GF-D8 (cell line): Measurements from ENCODE around the gene IGFALS.
"Not testable (repeated sequence)": the region's sequence is repeated elsewhere in the genome, so short reads cannot be mapped to it uniquely, and the experiment has no call there.

Experiments used
- DNase-seq: peaks from one replicate; lab custom pipeline; 2025; lab: John Stamatoyannopoulos, UW

Gene IGFALS

DNA sequence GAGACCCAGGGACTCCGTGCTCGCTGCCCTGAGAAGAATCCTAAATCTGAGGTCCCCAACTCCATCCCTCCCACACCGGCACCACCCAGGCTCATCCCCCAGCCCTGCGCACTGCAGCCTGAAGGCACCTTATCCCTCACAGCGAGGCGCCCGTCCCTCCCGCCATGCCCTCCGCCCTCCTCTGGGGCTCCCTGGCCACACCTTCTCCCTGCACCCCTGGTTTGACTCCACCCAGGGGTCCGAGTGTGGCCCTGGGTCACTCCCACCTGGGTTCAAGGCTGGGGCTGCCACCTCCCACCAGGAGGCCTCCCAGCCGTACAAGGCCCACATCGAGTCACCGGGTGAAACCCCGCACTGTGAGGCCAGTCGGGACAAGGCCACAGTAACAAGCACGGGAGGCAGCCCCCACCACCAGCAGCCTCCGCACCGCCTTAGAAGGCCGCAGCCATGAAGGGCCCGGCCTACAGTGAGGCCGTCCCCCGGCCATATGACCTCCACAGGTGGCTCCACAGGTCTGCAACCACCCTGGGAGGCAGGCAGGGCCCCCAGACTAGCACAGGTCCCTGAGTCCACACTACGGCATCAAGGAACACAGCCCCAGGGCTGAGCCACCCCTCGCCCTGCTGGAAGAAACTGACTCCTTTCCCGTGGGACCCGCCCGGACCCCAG is 24.8 kb upstream of the IGFALS start:
- DNase-seq: no peak

DNA sequence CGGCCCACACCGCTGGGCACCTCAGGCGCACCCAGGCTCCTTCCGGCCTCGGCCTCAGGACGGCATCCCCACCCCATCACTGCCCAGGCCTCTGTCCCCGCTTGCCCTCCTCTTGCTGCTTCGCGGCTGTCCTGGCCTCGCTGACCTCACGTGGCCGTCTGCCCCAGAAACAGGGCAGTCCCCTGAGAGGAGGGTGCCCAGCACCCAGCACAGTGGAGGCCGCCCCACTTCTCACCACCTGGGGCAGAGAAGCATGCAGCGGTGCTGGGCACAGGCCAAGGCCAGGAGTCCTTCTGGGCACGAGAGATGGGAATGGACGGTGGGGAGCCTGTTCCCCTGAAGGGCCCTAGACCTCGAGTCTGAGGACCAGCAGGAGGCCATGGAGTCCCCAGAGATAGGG is 24.2 kb upstream of the IGFALS start:
- no peak for DNase-seq

DNA sequence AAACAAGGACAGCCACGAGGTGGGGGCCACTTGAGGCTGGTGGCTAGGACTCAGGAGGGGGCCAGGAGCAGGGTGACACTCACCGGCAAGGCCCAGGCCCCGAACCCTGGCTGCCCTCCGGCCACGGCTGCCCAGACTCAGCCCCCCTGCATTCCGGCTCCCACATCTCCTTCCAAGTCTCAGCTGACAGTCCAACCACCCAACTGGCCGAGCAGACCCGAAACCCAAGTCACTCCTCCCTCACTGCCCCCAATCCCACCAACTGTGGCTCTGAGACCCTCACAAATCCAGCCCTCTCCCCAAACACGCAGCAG is 23.7 kb upstream of the IGFALS start:
- DNase-seq: no peak

DNA sequence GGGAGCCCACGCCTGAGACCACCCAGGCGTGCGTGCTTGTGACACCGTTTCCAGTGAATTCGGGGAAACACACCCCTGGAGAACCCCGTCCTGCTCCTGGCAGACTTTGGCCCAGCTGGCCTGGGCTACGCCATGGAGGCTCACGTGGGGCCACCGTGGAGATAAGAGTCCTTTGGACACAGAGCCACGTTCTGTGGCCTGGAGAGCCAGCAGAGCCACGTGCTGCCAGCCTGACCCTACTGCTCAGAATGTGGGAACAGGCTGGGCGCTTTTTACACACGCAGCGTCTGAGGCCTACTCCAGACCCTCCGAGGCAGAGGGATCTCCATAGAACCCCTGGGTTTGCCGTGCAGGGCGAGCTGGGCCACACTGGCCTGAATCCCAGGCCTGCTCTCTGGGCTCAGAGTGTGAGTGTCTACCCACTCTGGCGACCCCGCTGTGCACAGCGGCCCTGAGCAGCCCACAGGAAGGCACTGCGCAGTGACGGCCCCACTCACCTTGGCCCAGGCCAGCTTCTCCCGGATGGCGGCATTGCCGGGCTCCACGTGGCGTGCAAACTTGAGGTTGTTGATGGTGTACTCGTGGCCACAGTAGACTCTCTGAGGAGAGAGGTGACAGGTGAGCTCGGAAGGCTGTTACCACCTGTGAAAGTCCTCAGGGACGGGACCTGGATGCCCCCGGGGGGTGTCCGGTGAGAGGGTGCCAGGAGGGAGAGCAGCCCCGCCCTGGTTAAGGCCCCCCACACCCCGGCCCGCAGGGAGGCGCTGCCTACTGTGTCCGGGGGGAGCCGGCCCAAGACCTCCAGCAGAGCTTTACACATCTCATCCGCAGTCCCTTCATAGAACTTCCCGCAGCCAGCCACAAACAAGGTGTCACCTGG is 23.1 kb upstream of the IGFALS start:
- no peak for DNase-seq

DNA sequence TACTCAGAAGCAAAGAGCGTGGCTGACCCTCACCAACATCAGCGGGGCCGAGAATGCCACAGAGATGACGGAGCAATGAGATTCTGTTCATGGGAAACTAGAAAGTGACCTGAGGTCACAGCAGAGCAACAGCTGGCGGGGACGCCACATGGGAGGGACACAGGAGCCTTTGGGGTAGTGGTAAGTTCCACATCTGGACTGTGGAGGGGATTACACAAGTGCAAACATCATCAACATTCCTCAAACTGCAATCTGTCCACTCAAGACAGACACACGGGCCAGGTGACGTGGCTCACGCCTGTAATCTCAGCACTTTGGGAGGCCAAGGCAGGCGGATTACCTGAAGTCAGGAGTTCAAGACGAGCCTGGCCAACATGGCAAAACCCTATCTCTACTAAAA is 22.0 kb upstream of the IGFALS start:
- no peak for DNase-seq

DNA sequence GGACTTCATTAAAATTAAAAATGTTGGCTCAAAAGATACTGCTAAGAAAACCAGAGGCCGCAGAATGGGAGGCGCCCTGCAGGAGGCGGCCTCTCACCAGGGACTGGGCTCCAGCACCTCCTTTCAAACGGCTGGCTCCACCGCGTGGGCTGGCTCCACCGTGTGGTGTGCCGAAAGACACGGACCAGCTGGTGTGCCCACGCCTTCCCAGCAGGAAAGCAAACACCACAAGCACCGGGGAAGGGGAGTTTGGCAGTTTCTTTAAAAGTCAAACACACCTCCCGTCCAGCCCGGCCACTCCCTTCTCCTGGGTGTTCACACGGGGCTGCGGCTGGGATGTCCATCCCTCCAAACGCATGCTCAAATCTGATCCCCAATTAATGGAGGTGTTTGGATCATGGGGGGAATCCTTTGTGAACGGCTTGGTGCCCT is 19.2 kb upstream of the IGFALS start:
- DNase-seq: no peak

DNA sequence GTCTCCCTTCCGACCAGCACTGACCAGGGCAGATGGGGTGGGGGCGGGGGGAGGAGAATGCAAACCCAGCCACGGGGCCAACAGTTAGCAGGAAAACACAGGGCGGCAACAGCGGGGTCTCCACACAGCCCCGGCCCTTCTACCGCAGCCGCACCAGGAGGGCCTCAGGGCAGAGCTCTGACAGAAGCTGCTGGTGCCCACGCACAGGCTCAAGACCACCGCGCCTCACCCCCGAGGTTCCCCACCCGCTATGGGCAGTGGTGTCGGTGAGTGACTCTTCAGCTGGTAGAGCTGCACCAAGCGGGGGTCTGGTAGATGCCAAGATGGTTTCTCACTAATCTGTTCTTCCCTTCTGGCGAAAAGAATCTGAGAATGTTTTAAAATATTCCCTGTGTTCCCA is 17.0 kb upstream of the IGFALS start:
- no peak for DNase-seq

DNA sequence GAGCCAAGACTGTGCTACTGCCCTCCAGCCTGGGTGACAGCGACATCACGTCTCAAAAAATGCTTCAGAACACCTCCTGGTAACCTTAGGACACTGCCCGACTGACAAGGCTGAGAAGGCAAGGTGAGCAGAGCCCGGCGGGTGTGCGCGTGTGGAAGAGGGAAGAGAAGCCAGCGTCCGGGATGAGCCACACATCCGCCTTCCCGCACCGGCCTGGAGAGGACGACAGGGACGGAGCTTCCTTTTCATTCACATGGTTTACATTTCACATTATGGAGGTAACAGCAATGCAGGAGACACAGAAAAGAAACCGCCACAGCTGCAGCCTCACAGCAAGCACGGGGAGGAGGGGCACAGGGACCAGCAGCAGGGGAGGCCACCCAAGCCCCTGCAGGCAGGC is 16.6 kb upstream of the IGFALS start:
- no peak for DNase-seq

DNA sequence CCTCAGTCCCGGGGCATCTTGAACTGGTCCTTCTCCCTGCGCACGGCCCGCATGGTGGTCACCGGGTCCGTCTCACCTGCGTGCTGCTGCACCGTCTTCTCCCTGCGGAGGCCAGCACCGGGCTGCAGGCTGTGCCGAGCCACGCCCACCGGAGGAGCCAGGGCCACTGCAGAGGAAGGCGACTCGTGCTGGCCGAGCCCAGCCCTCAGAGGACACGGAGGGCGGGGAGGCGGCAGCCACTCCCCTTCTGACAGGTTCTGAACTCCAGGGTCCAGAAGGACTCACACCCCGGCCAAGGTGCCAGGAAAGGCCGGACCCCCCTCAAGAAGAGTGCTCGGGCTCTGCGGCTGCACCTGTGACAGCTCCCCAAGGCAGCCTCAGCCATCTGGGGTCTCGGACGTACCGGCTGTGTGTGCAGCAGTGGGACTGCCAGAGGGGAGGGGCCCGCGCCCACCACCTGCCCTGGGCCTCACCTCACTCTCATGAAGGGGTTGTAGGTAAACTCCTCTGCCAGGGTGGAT is 15.8 kb upstream of the IGFALS start:
- DNase-seq: no peak

DNA sequence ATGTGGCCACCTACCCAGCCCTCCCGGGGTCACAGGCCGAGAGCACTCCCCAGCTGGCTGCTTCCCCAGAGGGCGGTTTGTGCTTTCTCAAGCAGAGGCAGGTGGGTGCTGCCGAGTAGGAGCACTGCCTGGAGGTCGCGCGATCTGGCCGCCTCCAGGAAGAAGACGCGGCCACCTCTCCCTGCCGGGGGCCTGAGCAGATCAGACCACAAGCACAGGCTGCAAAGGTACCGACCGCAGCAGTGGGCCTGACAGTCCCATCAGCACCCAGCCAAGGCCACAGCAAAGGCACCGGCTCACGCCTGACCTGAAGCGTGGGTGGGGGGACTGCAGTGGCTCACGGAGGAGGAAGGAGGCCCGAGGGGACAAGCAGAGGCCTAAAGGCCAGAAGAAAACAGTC is 15.2 kb upstream of the IGFALS start:
- DNase-seq: no peak

DNA sequence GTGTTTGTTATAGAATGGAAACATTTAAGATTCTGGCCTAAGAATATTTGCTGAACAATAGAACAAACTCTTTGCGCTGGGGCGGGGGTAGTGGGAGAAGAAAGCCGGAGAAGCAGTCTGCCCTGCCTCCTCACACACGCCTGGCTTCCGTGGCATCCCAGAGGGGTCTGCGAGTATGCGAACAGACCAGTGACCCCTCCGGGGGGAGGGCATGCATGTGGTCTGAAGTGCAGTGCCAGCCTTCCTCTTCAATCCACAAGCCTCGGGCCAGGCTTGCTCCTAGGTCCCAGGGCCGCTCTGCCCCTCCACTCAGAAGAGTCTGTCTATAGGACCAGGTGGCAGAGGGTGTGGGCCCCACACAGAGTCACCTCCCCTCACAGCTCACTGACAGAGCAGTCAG is 14.1 kb upstream of the IGFALS start:
- no peak for DNase-seq

DNA sequence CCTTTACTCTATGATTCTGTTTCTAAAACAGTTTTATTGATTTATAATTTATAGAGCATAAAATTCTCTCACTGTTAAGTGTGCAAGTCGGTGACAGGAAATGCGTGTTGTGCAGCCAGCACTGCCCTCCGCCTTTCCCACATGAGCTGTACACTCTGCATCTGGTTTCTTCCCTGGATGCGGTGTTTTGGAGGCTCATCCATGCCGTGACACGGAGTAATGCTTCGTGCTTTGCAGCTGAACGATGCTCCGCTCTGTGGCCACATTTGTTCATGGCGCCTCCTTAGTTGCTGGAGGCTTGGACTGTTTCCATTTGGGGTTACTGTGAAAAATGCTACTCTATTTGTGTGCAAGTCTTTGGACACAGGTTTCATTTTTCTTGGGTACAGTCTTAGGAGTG is 7.2 kb upstream of the IGFALS start:
- DNase-seq: no peak

DNA sequence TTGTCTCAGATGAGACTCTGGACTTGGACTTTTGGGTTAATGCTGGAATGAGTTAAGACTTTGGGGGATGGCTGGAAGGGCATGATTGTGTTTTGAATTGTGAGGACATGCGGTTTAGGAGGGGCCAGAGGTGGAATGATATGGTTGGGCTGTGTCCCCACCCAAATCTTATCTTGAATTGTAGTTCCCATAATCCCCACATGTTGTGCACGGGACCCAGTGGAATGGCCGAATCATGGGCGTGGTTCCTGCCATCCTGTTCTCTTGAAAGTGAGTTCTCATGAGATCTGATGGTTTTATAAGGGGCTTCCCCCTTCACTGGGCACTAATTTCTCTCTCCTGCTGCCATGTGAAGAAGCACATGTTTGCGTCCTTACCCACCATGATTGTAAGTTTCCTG is 5.8 kb upstream of the IGFALS start:
- DNase-seq: not testable (repeated sequence)

DNA sequence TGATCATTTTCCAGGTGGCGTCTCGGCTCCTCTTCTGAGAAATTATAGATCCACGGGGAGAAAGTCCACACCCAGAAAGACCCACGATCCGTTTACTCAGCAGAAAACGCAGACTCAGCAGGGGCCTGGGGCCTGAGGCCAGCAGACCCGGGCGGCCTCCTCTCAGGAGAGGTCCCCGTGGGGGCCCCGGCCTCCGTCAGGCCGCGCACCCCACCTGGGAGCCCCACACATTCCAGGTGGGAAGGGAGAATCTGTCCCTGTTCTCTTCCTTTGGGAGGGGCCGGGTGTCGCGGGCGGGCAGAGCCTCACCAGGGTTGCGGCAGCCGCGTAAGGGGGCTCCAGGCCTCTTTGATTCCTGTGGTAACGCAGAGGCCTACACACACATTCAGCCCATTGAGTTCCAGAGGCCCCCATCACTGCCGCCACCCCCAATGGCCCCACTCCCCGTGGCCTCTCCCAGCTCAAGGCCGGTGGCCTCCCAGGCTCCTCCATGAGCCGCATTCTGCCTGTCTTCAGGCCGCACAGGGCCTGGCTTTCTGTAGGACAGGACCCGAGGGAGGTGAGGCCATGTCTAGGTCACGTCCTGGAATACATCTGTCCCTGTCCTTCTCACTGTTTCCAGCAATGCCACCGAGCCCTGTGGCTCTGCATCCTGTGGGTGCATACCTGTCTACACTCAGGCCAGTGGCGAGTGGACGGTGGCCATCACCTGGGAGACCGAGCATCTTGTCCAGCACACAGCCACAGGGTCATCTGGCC is 1.6 kb upstream of the IGFALS start:
- DNase-seq: no peak

DNA sequence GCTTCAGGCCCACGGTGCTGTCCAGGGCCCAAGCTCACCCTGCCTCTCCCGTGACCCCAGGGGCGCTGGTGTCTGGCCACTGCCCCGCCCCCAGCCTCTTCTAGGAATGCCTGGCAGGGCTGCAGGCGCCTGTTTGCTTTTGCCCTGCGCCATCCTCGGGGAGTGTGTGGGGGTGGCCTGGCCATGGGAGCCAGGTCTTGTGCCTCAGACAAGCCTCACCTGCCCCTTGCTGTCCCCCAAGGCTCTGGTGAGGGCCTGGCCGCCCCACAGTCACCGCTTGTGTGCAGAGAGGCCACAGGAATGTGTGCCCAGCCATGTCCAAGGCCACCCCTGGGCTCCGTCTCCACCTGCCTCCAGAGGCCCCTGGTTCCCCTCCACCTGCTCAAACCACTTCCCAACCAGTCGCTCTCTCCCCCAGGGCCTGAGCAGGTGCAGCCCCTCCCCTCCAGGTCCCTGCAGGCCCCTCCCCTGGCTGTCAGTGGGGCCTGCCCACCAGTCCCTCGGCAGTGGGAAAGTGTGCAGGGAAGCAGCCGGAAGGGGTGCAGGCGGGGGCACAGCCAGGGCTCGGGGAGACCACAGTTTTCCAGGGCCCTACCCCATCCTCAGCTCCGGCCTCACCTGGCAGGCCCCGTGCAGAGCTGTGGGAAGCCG is 841 bp upstream of the IGFALS start:
- DNase-seq: no peak

DNA sequence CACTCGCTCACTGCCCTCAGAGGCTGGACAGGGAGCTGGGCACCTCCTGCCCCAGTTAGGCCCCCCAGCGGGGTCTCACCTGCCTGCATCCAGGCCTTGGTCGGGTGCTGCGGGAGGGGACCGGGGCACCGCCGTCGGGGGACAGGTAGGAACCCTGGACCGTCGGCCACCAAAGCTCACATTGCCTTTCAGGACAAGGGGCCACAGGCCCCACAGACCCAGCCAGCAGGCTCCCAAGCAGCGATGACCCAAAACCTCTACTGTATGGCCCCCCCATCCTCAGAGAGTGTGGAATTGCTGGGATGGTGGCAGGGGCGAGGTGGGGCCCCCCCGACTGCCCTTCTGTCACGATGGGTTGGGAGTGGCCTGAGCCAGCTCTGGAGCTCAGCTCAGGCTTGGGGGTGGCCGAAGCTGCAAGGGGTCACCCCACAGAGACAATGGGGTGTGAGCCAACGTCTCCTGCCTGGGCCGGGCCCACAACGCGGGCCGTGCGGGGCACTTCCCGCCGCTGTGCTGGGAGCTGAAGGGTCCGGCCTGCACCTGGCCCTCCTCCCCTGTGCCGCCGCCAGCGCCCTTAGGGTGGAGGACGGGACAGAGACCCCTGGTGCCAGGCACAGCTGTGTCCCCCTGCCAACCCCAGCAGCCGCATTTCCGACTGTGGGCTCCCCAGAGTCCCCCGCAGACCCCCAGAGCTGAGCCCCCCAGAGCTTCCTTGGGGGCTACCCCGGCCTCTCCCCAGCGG is 498 bp downstream of the IGFALS start:
- no peak for DNase-seq

DNA sequence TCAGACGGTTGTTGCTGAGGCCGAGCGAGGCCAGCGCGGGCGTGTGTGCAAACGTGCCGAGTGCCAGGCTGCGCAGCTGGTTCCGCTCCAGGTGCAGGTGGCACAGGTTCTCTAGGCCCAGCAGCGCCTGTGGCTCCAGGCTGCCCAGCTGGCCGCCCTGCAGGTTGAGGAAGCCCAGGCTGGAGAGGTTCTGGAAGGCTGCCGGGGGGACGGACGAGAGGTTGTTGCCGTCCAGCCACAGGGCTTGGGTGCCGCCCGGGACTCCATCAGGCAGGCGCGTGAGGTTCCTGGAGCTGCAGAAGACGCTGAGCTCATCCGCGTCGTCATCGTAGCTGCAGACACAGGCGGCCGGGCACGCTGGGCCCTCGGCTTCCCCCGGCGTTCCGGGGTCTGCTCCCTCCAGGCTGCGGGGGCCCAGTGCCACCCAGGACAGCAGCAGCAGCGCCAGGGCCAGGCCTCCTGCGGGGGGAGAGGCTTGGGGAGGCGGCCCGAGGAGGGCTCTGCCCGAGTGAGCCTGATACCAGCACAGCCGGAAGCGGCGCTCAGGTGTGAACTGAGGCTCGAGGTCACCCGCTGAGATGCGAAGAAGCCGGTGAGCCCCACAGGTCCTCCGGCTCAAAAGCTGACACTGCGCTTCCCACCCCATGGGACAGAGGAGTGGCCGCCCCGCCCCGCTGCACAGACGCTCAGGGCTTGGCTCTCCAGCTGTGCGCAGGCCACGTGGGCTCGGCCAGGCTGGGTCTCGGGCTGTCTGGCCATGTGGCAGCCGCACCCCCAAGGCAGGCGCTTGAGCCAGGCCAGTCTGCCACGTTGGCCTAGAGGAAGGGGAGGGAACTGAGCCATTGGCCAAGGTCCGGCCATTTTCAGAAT is 1.3 kb downstream of the IGFALS start:
- no peak for DNase-seq

DNA sequence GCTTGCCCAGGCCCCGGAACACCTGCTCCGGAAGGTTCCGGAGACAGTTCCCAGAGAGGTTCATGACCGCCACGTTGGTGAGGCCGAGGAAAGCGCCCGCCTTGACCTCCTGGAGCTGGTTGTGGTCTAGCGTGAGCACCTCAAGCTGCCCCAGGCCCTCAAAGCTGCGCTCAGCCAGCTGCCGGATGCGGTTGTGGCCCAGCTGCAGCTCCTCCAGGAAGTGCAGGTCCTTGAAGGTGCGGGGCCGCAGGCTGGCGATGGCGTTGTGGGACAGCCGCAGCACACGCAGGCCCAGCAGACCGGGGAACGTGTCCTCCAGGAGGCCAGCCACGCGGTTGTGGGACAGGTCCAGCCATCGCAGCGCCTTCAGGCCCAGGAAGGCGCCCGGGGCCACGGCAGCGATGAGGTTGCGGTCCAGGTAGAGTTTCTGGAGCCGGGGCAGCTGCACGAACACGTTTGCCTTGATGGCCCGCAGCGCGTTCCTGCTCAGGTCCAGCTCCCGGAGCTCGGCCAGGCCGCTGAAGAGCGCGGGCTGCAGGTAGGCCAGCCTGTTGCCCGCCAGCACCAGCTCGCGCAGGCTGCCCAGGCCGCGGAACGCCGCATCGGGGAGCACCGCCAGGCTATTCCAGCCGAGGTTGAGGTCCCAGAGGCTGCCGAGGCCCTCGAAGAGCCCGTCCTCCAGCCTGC is 2.1 kb downstream of the IGFALS start:
- DNase-seq: no peak

DNA sequence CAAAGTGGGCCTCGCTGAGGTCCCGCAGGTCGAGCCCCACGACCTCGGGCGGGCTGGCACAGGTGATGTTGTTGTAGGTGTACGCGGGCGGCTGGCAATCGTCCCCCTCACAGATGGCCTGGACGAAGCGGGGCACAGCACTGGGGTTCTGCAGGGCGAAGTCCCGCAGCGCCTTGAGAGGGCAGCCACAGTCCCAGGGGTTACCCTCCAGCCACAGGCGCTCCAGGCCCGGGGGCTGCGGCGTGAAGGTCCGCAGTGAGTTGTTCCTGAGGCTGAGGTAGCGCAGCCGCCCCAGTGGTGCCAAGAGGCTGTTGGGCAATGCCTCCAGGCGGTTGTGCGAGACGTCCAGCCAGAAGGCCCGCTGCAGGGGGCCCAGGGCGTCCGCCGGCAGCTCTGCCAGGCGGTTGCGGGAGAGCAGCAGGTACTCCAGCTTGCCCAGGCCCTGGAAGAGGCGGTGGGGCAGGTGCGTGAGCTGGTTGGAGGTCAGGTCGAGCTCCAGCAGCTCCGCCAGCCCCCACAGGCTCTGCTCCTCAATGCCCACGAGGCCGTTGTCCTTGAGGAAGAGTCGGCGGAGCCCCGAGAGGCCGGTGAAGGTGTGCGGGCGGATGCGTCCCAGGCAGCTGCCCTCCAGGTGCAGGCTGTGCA is 2.8 kb downstream of the IGFALS start:
- DNase-seq: no peak

DNA sequence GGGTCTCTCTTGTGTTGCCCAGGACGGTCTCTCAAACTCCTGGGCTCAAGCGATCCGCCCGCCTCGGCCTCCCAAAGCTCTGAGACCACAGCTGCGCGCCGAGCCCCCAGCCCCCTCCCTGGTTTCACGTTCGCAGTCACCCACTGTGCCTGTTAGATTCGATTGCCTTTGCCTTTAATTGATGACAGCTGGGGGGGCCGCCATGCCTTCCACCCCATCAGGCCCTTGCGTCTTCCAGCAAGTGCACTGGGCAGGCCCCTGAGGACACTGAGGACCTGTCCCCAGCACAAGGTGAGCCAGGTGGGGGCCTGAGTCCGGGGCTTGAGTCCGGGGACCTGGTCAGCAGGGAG is 3.3 kb downstream of the IGFALS start:
- no peak for DNase-seq
